GM10847 (cell line): ENCODE data around the gene WFDC1.

Source experiments
- POLR2A ChIP-seq: IDR thresholded peaks from 2 replicates; pipeline ENCODE4 v1.6.1; 2011; ENCODE audit not compliant: insufficient read length; ENCODE audit errors: extremely low read depth

Gene WFDC1

GRCh38 chr16:84267380-84267779 is 27.3 kb upstream of the WFDC1 start:
- no peak for TF ChIP-seq POLR2A

- no peak for TF ChIP-seq POLR2A
Observed at GRCh38 chr16:84268291-84269040, 26.2 kb upstream of the WFDC1 start.

- no peak for TF ChIP-seq POLR2A
Observed at GRCh38 chr16:84270071-84270470, 24.6 kb upstream of the WFDC1 start.

- no peak for TF ChIP-seq POLR2A
Observed at GRCh38 chr16:84270531-84270930, 24.1 kb upstream of the WFDC1 start.

- no peak for TF ChIP-seq POLR2A
Observed at GRCh38 chr16:84271037-84271436, 23.6 kb upstream of the WFDC1 start.

GRCh38 chr16:84271866-84272265 is 22.8 kb upstream of the WFDC1 start:
- TF ChIP-seq POLR2A = no peak

- no peak for TF ChIP-seq POLR2A
Observed at GRCh38 chr16:84272740-84273320, 21.8 kb upstream of the WFDC1 start.

- no peak for TF ChIP-seq POLR2A
Observed at GRCh38 chr16:84274515-84274914, 20.2 kb upstream of the WFDC1 start.

- no peak for TF ChIP-seq POLR2A
Observed at GRCh38 chr16:84275585-84276151, 19.0 kb upstream of the WFDC1 start.

- TF ChIP-seq POLR2A = no peak
Observed at GRCh38 chr16:84277244-84277823, 17.3 kb upstream of the WFDC1 start.

GRCh38 chr16:84278333-84278732 is 16.3 kb upstream of the WFDC1 start:
- no peak for TF ChIP-seq POLR2A

- TF ChIP-seq POLR2A = no peak
Observed at GRCh38 chr16:84278968-84279367, 15.7 kb upstream of the WFDC1 start.

GRCh38 chr16:84279881-84280280 is 14.8 kb upstream of the WFDC1 start:
- TF ChIP-seq POLR2A = no peak

GRCh38 chr16:84281074-84281473 is 13.6 kb upstream of the WFDC1 start:
- no peak for TF ChIP-seq POLR2A

GRCh38 chr16:84282533-84282932 is 12.1 kb upstream of the WFDC1 start:
- TF ChIP-seq POLR2A = no peak
